OCI-LY7 (cell line): ENCODE results near the gene ZNF79. TPM values are rescaled to one million over a fixed set of nuclear protein-coding genes. Genes with fewer than 3 reads are reported as not detected.

ENCODE experiments used
- BruUV-seq: library from RNA; stranded (reverse); fragments of 400-500 nt; replicated peaks from 2 replicates; lab custom pipeline; 2021; lab: Mats Ljungman, UMichigan
- CTCF ChIA-PET: fragments of 300-600 bp; sonication (Branson Sonifier 250); formaldehyde crosslinking; loops from one replicate; lab custom pipeline; 2022; ENCODE audit warnings: antibody characterized with exemption; ENCODE audit not compliant: unreplicated experiment; lab: Charles Lee
- POLR2A ChIA-PET: fragments of 300-600 bp; sonication (Branson Sonifier 250); formaldehyde crosslinking; loops from one replicate; lab custom pipeline; 2022; ENCODE audit warnings: antibody characterized with exemption; lab: Charles Lee
- DNase-seq: peaks from one replicate; pipeline ENCODE4 v3.0.0-alpha.2; 2015; ENCODE audit warnings: low spot score
- H2AFZ ChIP-seq: fragments of 200-600 bp; sonication (generic), shearing (Covaris generic); 2 replicates; pipeline ENCODE4 v1.6.1; 2014; ENCODE audit warnings: mild to moderate bottlenecking, antibody characterized with exemption, low read length, moderate library complexity
- H3K27ac ChIP-seq: fragments of 200-600 bp; sonication (generic); 2 replicates; pipeline ENCODE4 v1.5.1; 2014; ENCODE audit warnings: mixed run types, low read depth, mild to moderate bottlenecking, moderate library complexity, low read length, inconsistent platforms; ENCODE audit not compliant: poor library complexity, severe bottlenecking
- H3K36me3 ChIP-seq: fragments of 200-600 bp; sonication (generic); 2 replicates; pipeline ENCODE4 v1.6.1; 2014; ENCODE audit warnings: mild to moderate bottlenecking, antibody characterized with exemption, low read length, moderate library complexity, mixed read lengths; ENCODE audit not compliant: insufficient read depth
- H3K4me1 ChIP-seq: fragments of 200-600 bp; sonication (generic); 2 replicates; pipeline ENCODE4 v1.5.1; 2014; ENCODE audit warnings: mild to moderate bottlenecking, low read length; ENCODE audit not compliant: insufficient read depth, poor library complexity, severe bottlenecking
- H3K4me2 ChIP-seq: fragments of 200-600 bp; sonication (generic); 2 replicates; pipeline ENCODE4 v1.6.1; 2014; ENCODE audit warnings: mild to moderate bottlenecking, low read length
- H3K4me3 ChIP-seq: fragments of 200-600 bp; sonication (generic); 2 replicates; pipeline ENCODE4 v1.5.1; 2014; ENCODE audit warnings: mild to moderate bottlenecking, low read depth, low read length; ENCODE audit not compliant: poor library complexity, severe bottlenecking
- H3K79me2 ChIP-seq: fragments of 200-600 bp; sonication (generic); 2 replicates; pipeline ENCODE4 v1.6.1; 2016; ENCODE audit warnings: low read depth, mild to moderate bottlenecking, low read length, moderate library complexity, mixed read lengths; ENCODE audit not compliant: insufficient read depth
- H3K9me2 ChIP-seq: fragments of 200-600 bp; sonication (generic); 2 replicates; pipeline ENCODE4 v1.6.1; 2016; ENCODE audit warnings: mild to moderate bottlenecking, low read length, mixed read lengths; ENCODE audit not compliant: insufficient read depth
- H3K9me3 ChIP-seq: fragments of 200-600 bp; sonication (generic); 2 replicates; pipeline ENCODE4 v1.6.1; 2014; ENCODE audit warnings: mild to moderate bottlenecking, mixed run types, low read length, mixed read lengths
- H4K20me1 ChIP-seq: fragments of 200-600 bp; sonication (generic); 2 replicates; pipeline ENCODE4 v1.6.1; 2014; ENCODE audit warnings: mild to moderate bottlenecking, antibody characterized with exemption, low read length, moderate library complexity, mixed read lengths; ENCODE audit not compliant: insufficient read depth
- CTCF ChIP-seq: fragments of 200-600 bp; sonication (generic); conservative IDR thresholded peaks from 2 replicates; pipeline ENCODE4 v1.5.1; 2014; ENCODE audit warnings: mild to moderate bottlenecking, antibody characterized with exemption, low read length, moderate library complexity, mixed read lengths
- EZH2phosphoT487 ChIP-seq: fragments of 200-600 bp; sonication (generic); IDR thresholded peaks from 2 replicates; pipeline ENCODE4 v1.6.1; 2018; ENCODE audit warnings: low read depth, borderline replicate concordance, mild to moderate bottlenecking, mixed run types, antibody characterized with exemption, low read length, moderate library complexity, mixed read lengths
- intact Hi-C: fragments of 100-400 bp; cut with micrococcal nuclease; formaldehyde crosslinking; loops from one replicate; pipeline ENCODE4 v1.10.0; 2022; ENCODE audit not compliant: unreplicated experiment
- total RNA-seq, 2 experiments: library from RNA; depleted of rRNA in 1 of 2; stranded (reverse); fragments of >200 nt in 1 of 2; shearing (Covaris generic) in 1 of 2; gene quantifications; 2 replicates each; pipeline ENCODE4 v1.2.3, GENCODE V29; 2014 to 2022

ZNF79 gene
- total RNA-seq, 2 experiments from 2014 or later: 9.4 to 14.9 TPM

DNA sequence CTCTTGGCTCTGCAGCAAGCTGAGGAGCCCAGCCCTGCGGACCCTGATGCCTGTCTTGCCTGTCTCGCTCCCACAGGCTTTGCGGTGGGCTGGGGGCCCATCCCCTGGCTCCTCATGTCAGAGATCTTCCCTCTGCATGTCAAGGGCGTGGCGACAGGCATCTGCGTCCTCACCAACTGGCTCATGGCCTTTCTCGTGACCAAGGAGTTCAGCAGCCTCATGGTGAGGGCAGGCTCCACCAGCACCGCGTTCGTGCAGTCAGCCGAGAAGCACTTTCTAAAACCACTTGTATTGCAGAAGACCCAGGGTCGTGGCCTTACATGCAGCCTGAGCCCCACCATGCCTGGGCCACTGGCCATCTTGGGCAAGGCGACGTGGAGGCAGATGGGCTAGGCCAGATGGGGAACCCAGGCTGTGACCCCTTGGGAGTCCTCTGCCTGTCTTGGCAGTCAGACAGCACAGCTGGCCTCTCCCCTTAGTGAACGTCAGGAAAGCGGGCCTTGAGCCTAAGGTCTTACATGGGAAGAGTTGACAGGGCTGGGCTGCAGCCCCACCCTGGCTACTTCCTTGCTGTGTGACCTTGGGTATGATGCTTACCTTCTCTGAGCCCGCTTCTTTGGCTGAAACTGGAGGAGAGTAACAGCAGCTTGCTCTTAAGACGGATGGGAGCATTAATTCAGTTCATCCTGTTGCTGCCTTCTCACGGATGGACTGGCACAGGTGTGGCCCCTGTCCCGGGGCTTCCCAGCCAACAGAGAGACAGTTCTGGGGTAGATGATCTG is 18.6 kb upstream of the ZNF79 start:
- no peak overlapping the region for H2AFZ ChIP-seq
- BruUV-seq: no TSS peak
- H4K20me1 ChIP-seq: no peaks in the 10 kb centered on the region
- no peak overlapping the region for H3K4me2 ChIP-seq
- no peaks in the 10 kb centered on the region for H3K9me2 ChIP-seq
- ChIA-PET POLR2A (no interaction called here), CTCF (no interaction called here)
- H3K9me3 ChIP-seq: no peaks in the 10 kb centered on the region
- no peak for DNase-seq
- H3K79me2 ChIP-seq: no peaks in the 10 kb centered on the region
- intact Hi-C loops: no loop called here
- no peaks in the 10 kb centered on the region for H3K36me3 ChIP-seq
- H3K4me3 ChIP-seq: no peak overlapping the region
- TF ChIP-seq CTCF (no peak), EZH2phosphoT487 (no peak)
- H3K4me1 ChIP-seq: no peaks in the 10 kb centered on the region
- H3K27ac ChIP-seq: no peak overlapping the region

DNA sequence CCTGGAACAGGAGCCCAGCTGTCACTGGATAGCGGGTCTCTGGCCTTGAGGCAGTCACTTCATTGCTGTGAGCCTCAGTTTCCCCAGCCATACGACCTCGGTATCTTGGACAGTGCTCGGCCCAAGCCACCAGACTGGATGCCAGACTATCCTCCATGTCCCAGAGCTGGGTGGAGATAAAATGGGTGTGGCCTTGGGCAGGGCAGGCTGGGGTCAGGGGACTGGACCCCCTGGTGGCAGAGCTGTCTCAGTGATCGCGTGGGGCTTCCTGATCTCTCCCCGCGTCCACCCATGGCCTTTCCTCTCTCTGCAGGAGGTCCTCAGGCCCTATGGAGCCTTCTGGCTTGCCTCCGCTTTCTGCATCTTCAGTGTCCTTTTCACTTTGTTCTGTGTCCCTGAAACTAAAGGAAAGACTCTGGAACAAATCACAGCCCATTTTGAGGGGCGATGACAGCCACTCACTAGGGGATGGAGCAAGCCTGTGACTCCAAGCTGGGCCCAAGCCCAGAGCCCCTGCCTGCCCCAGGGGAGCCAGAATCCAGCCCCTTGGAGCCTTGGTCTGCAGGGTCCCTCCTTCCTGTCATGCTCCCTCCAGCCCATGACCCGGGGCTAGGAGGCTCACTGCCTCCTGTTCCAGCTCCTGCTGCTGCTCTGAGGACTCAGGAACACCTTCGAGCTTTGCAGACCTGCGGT is 17.2 kb upstream of the ZNF79 start:
- intact Hi-C loops: no loop called here
- H3K79me2 ChIP-seq: no peaks in the 10 kb centered on the region
- POLR2A ChIA-PET: interaction anchor here (0.6 to 1.3 kb wide), 2 partner anchors 10 to 749 kb away, joined by 3 to 5 read pairs; partner anchors contain the start of gene SLC2A8
- no peaks in the 10 kb centered on the region for H3K9me3 ChIP-seq
- no peak overlapping the region for H2AFZ ChIP-seq
- no peaks in the 10 kb centered on the region for H3K4me1 ChIP-seq
- BruUV-seq: TSS peak; percentile 63
- no peak overlapping the region for H3K4me3 ChIP-seq
- no peaks in the 10 kb centered on the region for H3K9me2 ChIP-seq
- DNase-seq: no peak
- CTCF ChIA-PET: interaction anchor here (0.6 kb wide), 1 partner anchor 156 kb away, joined by 3 read pairs; no protein-coding TSS in a partner anchor
- H3K4me2 ChIP-seq: no peak overlapping the region
- no peak overlapping the region for H3K27ac ChIP-seq
- H4K20me1 ChIP-seq: no peaks in the 10 kb centered on the region
- no peaks in the 10 kb centered on the region for H3K36me3 ChIP-seq
- no peak for TF ChIP-seq EZH2phosphoT487
- TF ChIP-seq CTCF: no peak

- no peak for TF ChIP-seq CTCF
- Histone ChIP-seq H3K9me2 (no peaks in the 10 kb centered on the region), H3K4me2 (no peak overlapping the region), H3K4me3 (no peak overlapping the region), H4K20me1 (no peaks in the 10 kb centered on the region), H3K36me3 (no peaks in the 10 kb centered on the region), H3K79me2 (no peaks in the 10 kb centered on the region), H3K27ac (no peak overlapping the region), H3K9me3 (no peaks in the 10 kb centered on the region), H3K4me1 (no peaks in the 10 kb centered on the region), H2AFZ (no peak overlapping the region)
- CTCF ChIA-PET: no interaction called here
- no TSS peak for BruUV-seq
- POLR2A ChIA-PET: interaction anchor here (0.7 to 1.3 kb wide), 3 partner anchors 11 to 194 kb away, joined by 3 to 5 read pairs (median 3); partner anchors contain the start of gene SLC2A8
- intact Hi-C loops: no loop called here
- DNase-seq: no peak
Observed at GRCh38 chr9:127407492-127407843, 16.7 kb upstream of the ZNF79 start.
